ENCODE measurements around the gene BCL2. TPM values are rescaled to one million over a fixed set of nuclear protein-coding genes. Genes with fewer than 3 reads are reported as not detected.

BCL2 gene
- total and polyA plus RNA-seq, 8 donors, result 6.3 to 11.3 (median 10.8) TPM

DNA sequence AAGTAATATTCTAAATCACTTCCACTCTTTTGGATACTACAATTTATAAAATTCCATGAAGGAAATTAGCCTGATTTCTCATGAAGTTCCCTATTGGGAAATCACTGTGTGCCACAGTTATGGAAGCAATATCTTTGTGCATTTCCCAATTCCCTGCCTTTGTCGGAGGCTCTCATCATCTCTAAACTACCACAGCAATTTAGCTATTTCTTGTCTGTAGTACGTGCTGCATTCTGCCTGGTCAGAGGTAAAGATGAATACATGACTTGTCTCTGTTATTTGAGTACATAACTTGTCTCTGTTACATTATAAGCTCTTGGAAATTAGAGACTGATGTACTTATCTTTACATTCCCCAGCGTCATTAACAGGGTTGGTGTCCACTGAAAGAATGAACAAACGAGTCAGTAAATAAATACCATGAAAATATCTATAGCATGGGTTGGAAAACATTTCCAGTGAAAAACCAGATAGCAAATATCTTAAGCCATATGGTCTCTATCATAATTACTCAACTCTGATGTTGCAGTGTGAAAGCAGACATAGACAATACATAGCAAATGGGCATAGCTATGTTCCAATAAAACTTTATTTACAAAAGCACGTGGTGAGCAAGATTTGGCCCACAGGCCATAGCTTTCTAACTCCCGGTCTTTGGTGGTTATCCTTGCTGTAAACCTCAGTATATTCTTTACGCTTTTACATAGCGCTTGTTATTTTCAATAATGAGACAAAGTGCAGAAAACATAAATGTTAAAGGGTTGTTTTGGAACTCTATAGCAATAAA, 78.8 kb downstream of the BCL2 start:
- Histone ChIP-seq H3K4me1 (peaks cover 0 to 34% of the 10 kb centered on the region in 2 donors), H3K36me3 (no peaks in the 10 kb centered on the region), H3K4me3 (no peak overlapping the region), H3K27me3 (no peaks in the 10 kb centered on the region), H3K9me3 (no peaks in the 10 kb centered on the region), H3K27ac (no peak overlapping the region)
- peak in 1 of 4 donors; percentile 53 for DNase-seq
- TF ChIP-seq, protein P1, sequence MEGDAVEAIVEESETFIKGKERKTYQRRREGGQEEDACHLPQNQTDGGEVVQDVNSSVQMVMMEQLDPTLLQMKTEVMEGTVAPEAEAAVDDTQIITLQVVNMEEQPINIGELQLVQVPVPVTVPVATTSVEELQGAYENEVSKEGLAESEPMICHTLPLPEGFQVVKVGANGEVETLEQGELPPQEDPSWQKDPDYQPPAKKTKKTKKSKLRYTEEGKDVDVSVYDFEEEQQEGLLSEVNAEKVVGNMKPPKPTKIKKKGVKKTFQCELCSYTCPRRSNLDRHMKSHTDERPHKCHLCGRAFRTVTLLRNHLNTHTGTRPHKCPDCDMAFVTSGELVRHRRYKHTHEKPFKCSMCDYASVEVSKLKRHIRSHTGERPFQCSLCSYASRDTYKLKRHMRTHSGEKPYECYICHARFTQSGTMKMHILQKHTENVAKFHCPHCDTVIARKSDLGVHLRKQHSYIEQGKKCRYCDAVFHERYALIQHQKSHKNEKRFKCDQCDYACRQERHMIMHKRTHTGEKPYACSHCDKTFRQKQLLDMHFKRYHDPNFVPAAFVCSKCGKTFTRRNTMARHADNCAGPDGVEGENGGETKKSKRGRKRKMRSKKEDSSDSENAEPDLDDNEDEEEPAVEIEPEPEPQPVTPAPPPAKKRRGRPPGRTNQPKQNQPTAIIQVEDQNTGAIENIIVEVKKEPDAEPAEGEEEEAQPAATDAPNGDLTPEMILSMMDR (IDR thresholded peaks at IDR 0.05), result no peak
- ATAC-seq, result no peak
- intact Hi-C loops (cut with DNase I), result no loop called here

DNA sequence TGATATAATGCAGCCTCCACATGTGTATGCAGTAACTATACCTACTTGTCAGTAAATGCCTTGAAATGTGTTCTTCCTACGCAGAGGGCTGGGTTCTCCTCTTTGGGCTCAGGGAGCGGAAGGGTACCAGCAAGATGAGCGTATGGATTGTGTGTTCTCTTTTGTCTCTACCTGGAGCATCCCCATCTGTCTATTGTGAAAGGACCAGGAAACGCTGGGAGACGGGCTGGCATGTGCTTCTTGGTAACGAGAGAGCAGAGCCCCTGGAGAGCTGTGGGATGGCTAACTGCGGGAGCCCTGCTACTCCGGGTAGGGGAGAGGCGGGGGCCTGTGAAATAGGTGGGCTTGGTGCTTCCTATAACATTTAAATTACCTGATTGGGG, 80.9 kb downstream of the BCL2 start:
- H3K36me3 ChIP-seq, result no peaks in the 10 kb centered on the region
- no peak for DNase-seq
- TF ChIP-seq, protein P1 (IDR thresholded peaks at IDR 0.05), result no peak
- H3K9me3 ChIP-seq, result no peaks in the 10 kb centered on the region
- ATAC-seq, result no peak
- H3K27ac ChIP-seq, result peak overlapping the region; percentile 80 to 95
- no peak overlapping the region for H3K4me3 ChIP-seq
- no peaks in the 10 kb centered on the region for H3K27me3 ChIP-seq
- peaks cover 0 to 36% of the 10 kb centered on the region in 2 donors for H3K4me1 ChIP-seq
- intact Hi-C loops (cut with DNase I), result no loop called here

GRCh38 chr18:63237881-63238692, 81.5 kb downstream of the BCL2 start:
- DNase-seq, result peak in 2 of 4 donors; percentile 90
- peak; percentile 81 for ATAC-seq
- Histone ChIP-seq H3K36me3 (no peaks in the 10 kb centered on the region), H3K27ac (peak overlapping the region; percentile 80 to 95), H3K4me1 (peaks cover 0 to 36% of the 10 kb centered on the region in 2 donors), H3K27me3 (no peaks in the 10 kb centered on the region), H3K4me3 (no peak overlapping the region), H3K9me3 (no peaks in the 10 kb centered on the region)
- TF ChIP-seq, protein P1 (IDR thresholded peaks at IDR 0.05), result no peak
- intact Hi-C loops (cut with DNase I), result no loop called here

- Histone ChIP-seq H3K27me3 (no peaks in the 10 kb centered on the region), H3K27ac (peak overlapping the region; percentile 80 to 95), H3K4me1 (peaks cover 0 to 36% of the 10 kb centered on the region in 2 donors), H3K4me3 (peak overlapping the region in 1 of 2 donors; percentile 18), H3K36me3 (no peaks in the 10 kb centered on the region), H3K9me3 (no peaks in the 10 kb centered on the region)
- DNase-seq (peak in 1 of 4 donors; percentile 77), ATAC-seq (peak; percentile 16)
- TF ChIP-seq, protein P1 (IDR thresholded peaks at IDR 0.05), result no peak
- intact Hi-C loops (cut with DNase I), result no loop called here
These were observed 82.4 kb downstream of the BCL2 start for GRCh38 chr18:63236921-63237846.

Data from left lung (tissue), 10 donors.